Activated CD8-positive, alpha-beta memory T cell treated with anti-CD3 and anti-CD28 coated beads for 48 hours (primary cell): ENCODE measurements around the gene ATRAID.
"Not testable (repeated sequence)": the region's sequence is repeated elsewhere in the genome, so short reads cannot be mapped to it uniquely, and the experiment has no call there.

ENCODE experiments used
- DNase-seq, 3 experiments: peaks; one replicate each; pipeline ENCODE4 v3.0.0-alpha.2; 2020; ENCODE audit warnings: low read depth in 2 of 3, low spot score in 2 of 3

The ATRAID gene

GRCh38 chr2:27211943-27212625 is at the start of gene ATRAID, which contains the start of gene SLC5A6:
Gene ATRAID (plus strand): TSS chr2:27212041. CDS start chr2:27212369, 328 bp downstream.
Gene SLC5A6 (minus strand): TSS chr2:27212268. CDS start chr2:27207650, 4,618 bp downstream.
- peak; percentile 79 to 86 (median 82) for DNase-seq

- no peak for DNase-seq
These were observed 49.4 kb upstream of the ATRAID start for GRCh38 chr2:27162151-27163121.

- no peak for DNase-seq
These were observed 46.7 kb upstream of the ATRAID start for GRCh38 chr2:27164960-27165763.

GRCh38 chr2:27170581-27171337 is 41.1 kb upstream of the ATRAID start:
- no peak for DNase-seq

GRCh38 chr2:27171351-27171848 is 40.4 kb upstream of the ATRAID start:
- no peak for DNase-seq

- no peak for DNase-seq
These were observed 37.2 kb upstream of the ATRAID start for GRCh38 chr2:27174638-27175037.

GRCh38 chr2:27175330-27175729 is 36.5 kb upstream of the ATRAID start:
- DNase-seq: no peak

GRCh38 chr2:27175781-27176180 is 36.1 kb upstream of the ATRAID start:
- DNase-seq: not testable (repeated sequence)

- DNase-seq: no peak
These were observed 34.1 kb upstream of the ATRAID start for GRCh38 chr2:27177441-27178351.

GRCh38 chr2:27178469-27178868 is 33.4 kb upstream of the ATRAID start:
- DNase-seq: no peak

GRCh38 chr2:27179344-27180000 is 32.4 kb upstream of the ATRAID start:
- no peak for DNase-seq

GRCh38 chr2:27182346-27182745 is 29.5 kb upstream of the ATRAID start:
- DNase-seq: no peak

GRCh38 chr2:27184115-27184514 is 27.7 kb upstream of the ATRAID start:
- no peak for DNase-seq

GRCh38 chr2:27185331-27186026 is 26.4 kb upstream of the ATRAID start:
- no peak for DNase-seq

GRCh38 chr2:27186613-27187345 is 25.1 kb upstream of the ATRAID start:
- no peak for DNase-seq

- no peak for DNase-seq
These were observed 21.9 kb upstream of the ATRAID start for GRCh38 chr2:27189989-27190388.

- DNase-seq: no peak
These were observed 20.6 kb upstream of the ATRAID start for GRCh38 chr2:27191070-27191829.
